Uterus (tissue), 4 donors: ENCODE measurements around the gene SNTB2. TPM values are rescaled to one million over a fixed set of nuclear protein-coding genes. Genes with fewer than 3 reads are reported as not detected.
A peak's percentile ranks its signal among the peaks of the same experiment; 100 is the strongest.

Experiments used
- DNase-seq, 2 donors: peaks; one replicate each; pipeline ENCODE4 v3.0.0-alpha.2; 2019 to 2020
- H3K27ac ChIP-seq, 2 donors: fragments of 200-600 bp; sonication (generic); 1 replicate in 1 of 2; 2 replicates in 1 of 2; pipeline ENCODE4 v1.5.1; 2016 to 2018
- H3K27me3 ChIP-seq, 2 donors: fragments of 200-600 bp; sonication (generic); one replicate each; pipeline ENCODE4 v1.5.1; 2018 to 2019; ENCODE audit warnings: control low read depth in 1 of 2
- H3K36me3 ChIP-seq, 2 donors: fragments of 200-600 bp; sonication (generic); one replicate each; pipeline ENCODE4 v1.5.1; 2019; ENCODE audit warnings: control low read depth in 1 of 2
- H3K4me1 ChIP-seq, 2 donors: fragments of 200-600 bp; sonication (generic); one replicate each; pipeline ENCODE4 v1.5.1; 2018 to 2019; ENCODE audit warnings: control low read depth in 1 of 2
- H3K4me3 ChIP-seq, 2 donors: fragments of 200-600 bp; sonication (generic); 1 replicate in 1 of 2; 2 replicates in 1 of 2; pipeline ENCODE4 v1.5.1; 2018 to 2019; ENCODE audit warnings: mild to moderate bottlenecking in 1 of 2
- H3K9me3 ChIP-seq, 2 donors: fragments of 200-600 bp; sonication (generic); one replicate each; pipeline ENCODE4 v1.5.1; 2019; ENCODE audit warnings: control low read depth in 1 of 2
- POLR2A ChIP-seq, 2 donors: fragments of 450-650 bp; IDR thresholded peaks; one replicate each; pipeline ENCODE4 v1.6.1; 2016; ENCODE audit warnings: antibody characterized with exemption in 2 of 2, mild to moderate bottlenecking in 1 of 2, moderate library complexity in 1 of 2
- intact Hi-C: fragments of 100-400 bp; cut with DNase I; formaldehyde crosslinking; loops from one replicate; pipeline ENCODE4 v1.15.1; 2023; ENCODE audit warnings: low total_unique reads
- total RNA-seq, 4 donors: library from RNA; depleted of rRNA in 3 of 4; stranded (reverse); fragments of >200 nt in 3 of 4; gene quantifications; one replicate each; pipeline versions ENCODE4 v1.1.0 to v1.2.4, GENCODE V29; 2014 to 2023
- TF ChIP-seq, protein P1 (sequence below), 4 experiments: fragments of 200-600 bp in 2 of 4; fragments of 450-650 bp in 2 of 4; sonication (generic) in 2 of 4; IDR thresholded peaks; one replicate each; pipeline ENCODE4 v1.5.1; 2016 to 2019; ENCODE audit warnings: antibody characterized with exemption in 4 of 4, mild to moderate bottlenecking in 2 of 4, moderate library complexity in 1 of 4
- donor health status: DM: yes; HTN: yes; CAD: no.

Gene SNTB2
- total RNA-seq, 4 donors from 2014 or later, result 28.2 to 88.0 (median 59.5) TPM

DNA sequence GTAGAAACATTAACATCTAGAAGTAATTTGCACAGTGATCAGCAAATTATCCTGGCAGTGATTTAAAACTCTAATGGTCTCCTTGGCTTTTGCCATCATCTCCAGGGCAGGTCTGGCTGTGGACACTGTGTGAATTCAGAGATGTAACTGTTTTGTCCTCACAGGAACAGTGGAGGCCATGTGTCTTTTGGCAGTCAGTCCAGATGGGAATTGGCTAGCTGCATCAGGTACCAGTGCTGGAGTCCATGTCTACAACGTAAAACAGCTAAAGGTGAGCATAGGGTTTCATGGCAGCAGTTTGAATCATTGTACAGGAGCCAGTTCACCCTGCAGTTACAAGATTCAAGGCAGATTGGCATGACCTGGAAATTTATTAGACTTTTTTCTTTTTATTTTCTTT is 26.8 kb upstream of the SNTB2 start:
- H3K36me3 ChIP-seq, result no peaks in the 10 kb centered on the region

DNA sequence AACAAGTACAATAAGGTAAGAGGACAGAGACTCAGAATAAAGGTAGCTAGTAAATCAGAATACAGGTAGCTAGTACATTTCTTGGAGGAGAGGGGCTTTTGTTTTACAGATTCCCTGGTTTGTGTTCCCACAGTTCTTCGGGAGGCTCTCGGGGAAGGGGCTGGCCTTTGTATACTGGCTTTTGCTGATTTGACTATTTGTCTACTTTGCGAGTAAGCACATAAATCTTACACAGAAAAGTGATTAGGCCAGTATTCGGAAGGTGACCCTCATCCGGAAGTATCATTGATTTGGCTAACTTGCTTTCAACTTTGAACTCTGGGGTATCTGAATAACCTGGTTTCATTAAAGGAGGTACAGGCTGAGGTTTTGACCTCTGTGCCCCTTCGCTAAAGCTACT is 21.4 kb upstream of the SNTB2 start:
- DNase-seq, result no peak
- Histone ChIP-seq H3K9me3 (no peaks in the 10 kb centered on the region), H3K27me3 (no peaks in the 10 kb centered on the region), H3K27ac (peak overlapping the region; percentile 60 to 72), H3K4me3 (no peak overlapping the region), H3K36me3 (no peaks in the 10 kb centered on the region), H3K4me1 (peaks cover 6 to 9% of the 10 kb centered on the region in 2 donors)
- TF ChIP-seq, protein P1, sequence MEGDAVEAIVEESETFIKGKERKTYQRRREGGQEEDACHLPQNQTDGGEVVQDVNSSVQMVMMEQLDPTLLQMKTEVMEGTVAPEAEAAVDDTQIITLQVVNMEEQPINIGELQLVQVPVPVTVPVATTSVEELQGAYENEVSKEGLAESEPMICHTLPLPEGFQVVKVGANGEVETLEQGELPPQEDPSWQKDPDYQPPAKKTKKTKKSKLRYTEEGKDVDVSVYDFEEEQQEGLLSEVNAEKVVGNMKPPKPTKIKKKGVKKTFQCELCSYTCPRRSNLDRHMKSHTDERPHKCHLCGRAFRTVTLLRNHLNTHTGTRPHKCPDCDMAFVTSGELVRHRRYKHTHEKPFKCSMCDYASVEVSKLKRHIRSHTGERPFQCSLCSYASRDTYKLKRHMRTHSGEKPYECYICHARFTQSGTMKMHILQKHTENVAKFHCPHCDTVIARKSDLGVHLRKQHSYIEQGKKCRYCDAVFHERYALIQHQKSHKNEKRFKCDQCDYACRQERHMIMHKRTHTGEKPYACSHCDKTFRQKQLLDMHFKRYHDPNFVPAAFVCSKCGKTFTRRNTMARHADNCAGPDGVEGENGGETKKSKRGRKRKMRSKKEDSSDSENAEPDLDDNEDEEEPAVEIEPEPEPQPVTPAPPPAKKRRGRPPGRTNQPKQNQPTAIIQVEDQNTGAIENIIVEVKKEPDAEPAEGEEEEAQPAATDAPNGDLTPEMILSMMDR (IDR thresholded peaks at IDR 0.05), result no peak
- no peak for TF ChIP-seq POLR2A (IDR thresholded peaks at IDR 0.05)
- intact Hi-C loops, result no loop called here

More for the DNA sequence above, 26.8 kb upstream of the SNTB2 start:
- Histone ChIP-seq H3K27me3 (no peaks in the 10 kb centered on the region), H3K9me3 (no peaks in the 10 kb centered on the region), H3K27ac (no peak overlapping the region), H3K4me3 (no peak overlapping the region), H3K4me1 (no peaks in the 10 kb centered on the region)
- no peak for DNase-seq
- TF ChIP-seq, protein P1 (IDR thresholded peaks at IDR 0.05), result no peak
- intact Hi-C loops, result no loop called here

DNA sequence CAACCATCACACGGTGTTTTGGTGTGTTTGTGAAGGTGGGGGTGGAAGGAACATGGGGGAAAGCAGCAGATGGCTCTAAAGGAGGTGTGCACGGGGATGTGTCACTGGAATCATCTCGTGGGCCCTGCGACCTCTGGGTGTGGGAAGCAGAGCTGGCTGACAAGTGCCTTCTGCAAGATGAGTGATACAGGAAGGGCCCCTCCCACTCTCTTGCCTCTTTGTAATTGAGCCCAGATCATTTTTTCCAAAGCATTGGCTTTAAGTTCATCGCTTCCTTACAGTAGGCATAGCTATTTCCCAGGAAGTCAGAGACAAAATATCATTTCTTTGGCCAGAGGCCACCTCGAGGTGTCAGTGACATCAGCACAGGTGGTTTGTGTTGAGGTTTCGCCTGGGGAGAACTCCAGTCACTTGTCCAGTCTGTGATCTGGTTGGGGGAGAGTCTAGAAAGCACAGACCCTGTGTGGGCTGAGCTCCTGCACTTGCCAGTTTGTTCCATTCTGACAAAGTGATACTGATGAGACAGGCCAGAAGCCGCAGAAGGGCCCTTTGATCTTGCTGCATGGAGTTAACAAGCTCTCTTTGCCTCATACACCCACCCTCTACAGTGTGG is 20.6 kb upstream of the SNTB2 start:
- Histone ChIP-seq H3K27ac (peak overlapping the region; percentile 60 to 72), H3K27me3 (no peaks in the 10 kb centered on the region), H3K4me3 (no peak overlapping the region), H3K36me3 (no peaks in the 10 kb centered on the region), H3K4me1 (peaks cover 6 to 9% of the 10 kb centered on the region in 2 donors), H3K9me3 (no peaks in the 10 kb centered on the region)
- no peak for TF ChIP-seq POLR2A (IDR thresholded peaks at IDR 0.05)
- TF ChIP-seq, protein P1 (IDR thresholded peaks at IDR 0.05), result no peak
- peak in 1 of 2 donors; percentile 43 for DNase-seq
- intact Hi-C loops, result no loop called here

DNA sequence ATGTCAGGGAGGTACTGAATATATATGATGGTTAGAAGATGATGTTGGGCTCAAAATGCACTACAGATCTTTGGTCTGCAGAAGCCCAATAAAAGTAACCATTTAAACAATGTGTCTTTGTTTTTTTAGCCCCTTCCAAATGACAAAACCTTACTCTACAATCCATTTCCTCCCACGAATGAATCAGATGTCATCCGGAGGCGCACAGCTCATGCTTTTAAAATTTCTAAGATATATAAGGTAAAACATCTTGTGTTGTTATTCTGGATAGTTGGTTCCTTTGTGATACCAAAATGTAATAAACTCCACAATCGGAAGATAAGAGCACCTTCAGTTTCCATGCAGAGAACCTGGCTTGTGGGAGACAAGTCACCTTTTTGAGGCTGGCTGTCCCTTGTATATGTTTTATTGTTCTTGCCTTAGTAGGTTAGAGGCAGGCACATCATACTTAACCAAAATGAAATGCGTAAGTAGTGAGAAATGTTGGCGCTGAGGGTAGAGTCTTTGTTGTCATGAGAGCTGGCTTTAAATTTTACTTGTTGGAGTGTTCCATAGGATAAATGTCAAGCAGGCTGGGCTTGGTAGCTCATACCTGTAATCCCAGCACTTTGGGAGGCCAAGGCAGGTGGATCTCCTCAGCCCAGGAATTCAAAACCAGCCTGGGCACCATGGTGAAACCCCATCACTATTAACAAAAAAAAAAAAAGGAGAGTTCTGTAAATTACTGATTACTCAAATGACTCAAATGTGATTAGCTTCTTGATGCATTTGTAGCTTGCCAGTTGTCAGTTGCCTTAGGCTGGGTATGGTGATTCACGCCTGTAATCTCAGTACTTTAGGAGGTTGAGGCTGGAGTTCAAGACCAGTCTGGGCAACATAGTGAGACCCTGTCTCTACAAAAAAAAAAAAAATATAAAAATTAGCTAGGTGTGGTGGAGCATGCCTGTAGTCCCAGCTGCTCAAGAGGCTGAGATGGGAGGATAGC is 19.7 kb upstream of the SNTB2 start:
- Histone ChIP-seq H3K36me3 (no peaks in the 10 kb centered on the region), H3K27me3 (no peaks in the 10 kb centered on the region), H3K9me3 (no peaks in the 10 kb centered on the region), H3K4me1 (peaks cover 6 to 9% of the 10 kb centered on the region in 2 donors), H3K27ac (peak overlapping the region; percentile 60 to 72), H3K4me3 (no peak overlapping the region)
- TF ChIP-seq, protein P1 (IDR thresholded peaks at IDR 0.05), result no peak
- no peak for TF ChIP-seq POLR2A (IDR thresholded peaks at IDR 0.05)
- intact Hi-C loops, result no loop called here
- DNase-seq, result no peak

DNA sequence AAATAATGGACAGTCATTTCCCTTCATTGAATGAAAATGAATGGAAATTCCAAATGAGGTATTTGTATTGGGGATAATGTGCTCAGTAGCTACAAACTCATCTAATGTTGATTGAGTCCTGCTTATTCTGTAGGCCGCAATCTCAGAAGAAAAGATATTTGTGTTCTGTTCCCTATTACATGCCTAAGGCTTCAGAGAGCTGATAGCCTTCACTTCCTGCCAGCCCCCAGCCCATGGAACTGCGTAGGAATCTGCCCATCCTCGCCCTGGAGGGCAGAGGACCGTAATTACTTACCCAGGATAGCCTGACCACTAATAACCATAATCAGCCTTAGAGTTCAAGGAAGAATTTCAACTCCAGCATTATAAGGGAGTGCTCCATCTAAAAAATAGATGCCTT is 17.9 kb upstream of the SNTB2 start:
- TF ChIP-seq, protein P1 (IDR thresholded peaks at IDR 0.05), result no peak
- TF ChIP-seq POLR2A (IDR thresholded peaks at IDR 0.05), result no peak
- H3K4me3 ChIP-seq, result no peak overlapping the region
- peaks cover 9 to 17% of the 10 kb centered on the region in 2 donors for H3K4me1 ChIP-seq
- intact Hi-C loops, result no loop called here
- no peak for DNase-seq
- H3K36me3 ChIP-seq, result no peaks in the 10 kb centered on the region
- H3K9me3 ChIP-seq, result no peaks in the 10 kb centered on the region
- H3K27ac ChIP-seq, result peak overlapping the region; percentile 87 to 92
- no peaks in the 10 kb centered on the region for H3K27me3 ChIP-seq
